GM21825 (cell line): ENCODE measurements around the gene NAP1L1.
"Not testable (repeated sequence)": the region's sequence is repeated elsewhere in the genome, so short reads cannot be mapped to it uniquely, and the experiment has no call there.

Experiments used
- ATAC-seq: cut with Tn5 transposase; IDR thresholded peaks from one replicate; pipeline ENCODE4 v1.9.1; 2021; ENCODE audit warnings: mild to moderate bottlenecking, moderate library complexity; ENCODE audit not compliant: unreplicated experiment

The NAP1L1 gene

DNA sequence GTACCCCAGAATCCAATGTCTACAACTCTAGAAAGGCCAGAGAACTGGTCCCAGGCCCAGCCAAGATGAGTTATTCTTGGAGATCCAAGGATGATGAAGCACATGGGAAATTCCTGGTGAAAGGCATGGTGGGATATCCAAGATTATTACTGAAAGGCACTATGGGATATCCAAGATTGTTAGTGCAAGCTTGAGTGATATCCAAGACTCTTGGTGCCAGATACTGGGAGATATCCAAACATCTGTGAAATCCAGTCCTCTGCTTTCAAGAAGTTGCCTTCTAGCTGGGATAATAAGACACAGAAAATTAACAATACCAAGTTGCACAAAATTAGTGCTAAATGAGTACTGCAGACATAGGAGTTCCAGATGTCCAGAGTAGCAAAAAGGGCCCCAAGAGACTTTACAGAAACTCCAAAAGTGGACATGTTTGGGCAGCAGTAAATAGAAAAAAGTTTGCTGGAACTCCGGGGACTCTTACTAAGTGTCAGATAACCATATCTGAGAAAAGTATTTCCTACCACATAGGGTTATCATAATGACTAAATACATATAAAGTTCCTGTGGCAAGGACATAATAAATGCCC, 87.5 kb downstream of the NAP1L1 start:
- no peak for ATAC-seq

DNA sequence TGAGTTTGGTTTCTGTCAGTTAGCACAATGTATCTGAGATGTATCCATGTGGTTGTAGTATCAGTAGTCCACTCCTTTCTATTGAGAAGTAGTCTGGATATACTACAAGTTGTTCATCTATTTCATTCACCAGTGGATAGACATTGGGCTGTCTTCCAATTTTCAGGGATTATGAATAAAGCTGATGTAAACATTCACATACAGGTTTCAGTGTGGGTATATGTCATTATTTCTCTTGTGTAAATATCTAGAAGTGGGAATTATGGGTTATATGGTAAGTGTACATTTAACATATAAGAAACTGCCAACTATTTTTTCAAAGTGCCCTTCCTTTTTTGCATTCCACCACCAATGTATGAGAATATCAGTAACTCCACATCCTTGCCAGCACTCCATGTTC, 88.8 kb downstream of the NAP1L1 start:
- ATAC-seq, result no peak

DNA sequence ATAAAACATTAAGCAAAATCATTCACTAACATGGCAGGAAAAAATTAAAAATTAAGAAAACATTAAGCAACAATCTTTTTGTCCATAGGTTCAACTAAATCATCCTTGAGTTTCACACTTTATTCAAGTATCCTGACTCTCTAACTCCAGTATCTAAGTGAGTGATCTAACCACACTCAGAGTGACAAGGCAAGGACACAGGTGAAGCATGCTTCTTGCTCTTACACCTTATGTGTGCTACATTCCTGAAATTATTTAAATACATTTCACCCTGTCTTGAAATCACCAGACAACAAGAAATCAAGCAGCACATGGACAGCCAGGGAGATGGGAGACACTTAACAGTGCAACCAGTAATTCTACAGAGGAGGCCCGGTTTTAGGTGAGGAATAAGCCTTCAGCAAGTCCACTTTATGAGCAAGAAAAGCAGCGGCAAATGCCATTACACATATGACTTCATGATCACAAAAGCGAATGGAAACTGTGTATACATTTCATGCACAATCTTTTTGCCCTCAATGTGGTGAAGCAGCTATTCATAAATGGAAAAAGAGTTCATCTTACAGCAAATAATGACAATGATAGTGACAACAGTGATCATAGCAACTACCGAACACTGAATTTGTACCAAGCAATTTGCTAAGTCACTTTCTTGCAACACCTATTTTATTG, 90.3 kb downstream of the NAP1L1 start:
- ATAC-seq, result no peak

DNA sequence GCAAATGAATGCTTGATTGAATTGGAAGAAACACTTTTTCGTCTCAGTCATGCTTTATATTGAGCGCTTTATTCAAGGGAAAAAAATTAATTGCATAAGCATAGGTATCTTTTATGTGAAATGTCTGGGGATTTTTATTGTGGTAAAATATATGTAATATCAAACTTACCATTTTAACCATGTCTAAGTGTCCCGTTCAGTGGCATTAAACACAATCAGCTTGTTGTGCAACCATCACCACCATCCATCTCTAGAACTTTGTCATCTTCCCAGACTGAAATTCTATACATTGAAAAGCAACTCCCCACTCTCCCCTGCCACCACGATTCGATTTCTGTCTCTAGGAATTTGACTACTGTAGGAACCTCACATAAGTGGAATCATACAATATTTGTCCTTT, 92.7 kb downstream of the NAP1L1 start:
- ATAC-seq, result no peak

DNA sequence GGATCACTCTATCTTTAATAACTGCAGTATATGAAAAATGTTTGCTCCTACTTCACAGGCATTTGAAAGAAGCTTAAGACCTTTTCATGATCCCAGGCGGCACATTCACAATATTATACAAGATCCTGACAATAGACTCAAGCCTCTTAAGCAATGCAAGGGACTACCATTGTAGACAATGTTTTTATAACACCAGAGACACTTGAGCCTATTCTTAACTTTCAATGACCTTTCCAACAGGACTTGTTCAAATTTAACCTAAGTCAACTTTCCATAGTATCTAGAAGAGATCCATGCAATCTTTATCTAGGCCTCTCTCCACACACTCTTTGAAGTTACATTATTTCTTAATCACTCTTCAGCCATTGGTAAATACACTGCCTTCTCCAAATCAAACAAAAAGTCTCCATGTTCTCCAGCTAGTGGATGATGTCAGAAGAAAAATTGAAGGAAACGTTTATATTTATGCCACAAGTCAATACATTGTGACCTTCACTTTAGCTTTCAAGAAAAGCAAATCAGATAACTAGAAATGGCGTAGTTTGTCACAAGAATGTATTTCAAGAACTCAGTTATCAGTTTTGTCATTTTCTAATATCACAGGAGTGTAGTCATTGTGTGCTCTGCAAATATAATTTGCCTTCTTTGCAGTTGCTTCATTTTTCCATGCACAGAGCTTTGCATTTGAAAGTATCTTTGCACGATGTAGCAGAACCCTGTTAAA, 94.1 kb downstream of the NAP1L1 start:
- ATAC-seq, result no peak

DNA sequence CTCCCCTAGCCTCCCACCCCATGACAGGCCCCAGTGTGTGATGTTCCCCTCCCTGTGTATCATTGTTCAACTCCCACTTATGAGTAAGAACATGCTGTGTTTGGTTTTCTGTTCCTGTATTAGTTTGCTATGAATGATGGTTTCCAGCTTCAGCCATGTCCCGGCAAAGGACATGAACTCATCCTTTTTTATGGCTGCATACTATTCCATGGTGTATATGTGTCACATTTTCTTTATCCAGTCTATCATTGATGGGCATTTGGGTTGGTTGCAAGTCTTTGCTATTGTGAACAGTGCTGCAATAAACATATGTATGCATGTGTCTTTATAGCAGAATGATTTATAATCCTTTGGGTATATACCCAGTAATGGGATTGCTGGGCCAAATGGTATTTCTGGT, 96.8 kb downstream of the NAP1L1 start:
- ATAC-seq, result not testable (repeated sequence)
